ENCODE results near the gene RHOC. TPM values are rescaled to one million over a fixed set of nuclear protein-coding genes. Genes with fewer than 3 reads are reported as not detected.

Gene RHOC
- total RNA-seq, 1 experiment from 2014 or later: 76.9 TPM

DNA sequence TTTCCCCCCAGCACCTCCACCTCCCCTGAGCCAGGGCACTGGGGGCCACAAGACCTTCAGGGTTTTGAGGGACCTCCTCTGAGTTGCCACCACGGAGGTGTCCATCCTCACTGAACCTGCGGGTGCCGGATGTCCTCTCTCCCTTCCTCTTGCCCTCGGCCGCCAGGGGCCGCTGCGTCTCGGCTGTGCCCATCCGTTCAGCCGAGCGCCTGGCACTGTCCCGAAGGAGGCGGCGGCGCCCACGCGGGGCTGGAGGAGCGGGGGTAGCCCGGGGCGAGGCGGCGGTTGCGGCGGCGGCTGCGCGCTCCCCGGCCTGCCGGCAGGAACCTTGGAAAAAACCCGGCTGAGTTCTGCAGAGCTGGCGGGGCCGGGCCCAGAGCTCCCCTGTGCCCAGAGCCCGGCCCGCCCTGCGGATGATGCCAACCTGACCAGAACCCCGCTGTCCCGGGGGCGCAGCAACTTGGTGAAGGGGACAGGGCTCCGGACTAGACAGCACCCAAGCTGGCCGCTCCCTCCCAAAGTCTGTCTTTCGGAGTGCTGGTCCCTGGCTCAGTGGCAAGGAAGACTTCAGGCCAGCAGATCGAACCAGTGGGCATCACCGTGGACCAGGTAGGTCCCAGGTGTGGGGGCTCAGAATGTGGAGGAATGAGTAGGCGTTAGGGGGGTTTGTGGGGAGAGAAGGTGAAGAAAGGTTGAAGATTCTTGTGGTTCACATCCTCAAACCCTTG is 11.9 kb upstream of the RHOC start:
- DNase-seq (ENCODE audit: extremely low read depth, low read depth): peak; percentile 64

DNA sequence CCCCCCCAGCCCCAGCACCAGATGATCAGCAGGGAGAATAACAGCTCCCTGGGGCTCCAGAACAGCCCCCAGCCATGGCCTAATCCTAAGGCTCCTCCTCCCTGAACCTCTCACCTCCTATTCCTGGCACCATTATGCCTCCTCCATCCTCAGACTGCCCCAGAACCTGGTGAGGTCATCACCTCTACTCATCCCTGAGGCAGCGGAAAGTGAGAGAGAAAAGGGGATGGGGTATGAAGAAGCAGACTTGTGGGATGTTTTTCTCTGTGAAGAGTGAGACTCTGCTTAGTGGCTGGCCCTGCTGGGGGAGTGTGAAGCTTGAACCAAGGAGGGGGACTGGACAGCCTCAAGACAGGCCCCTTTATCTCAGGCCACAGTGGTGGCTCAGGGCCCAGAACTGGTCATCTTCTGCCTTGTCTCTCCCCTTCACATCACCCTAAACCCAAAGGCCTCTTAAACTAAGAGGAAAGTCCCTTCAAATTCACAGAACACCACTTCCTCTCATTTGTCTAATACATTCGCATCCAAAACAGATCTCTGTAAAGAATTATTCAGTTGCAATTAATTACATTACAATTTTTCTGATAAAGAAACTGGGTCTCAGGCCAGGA is 10.4 kb upstream of the RHOC start:
- DNase-seq (ENCODE audit: extremely low read depth, low read depth): no peak

DNA sequence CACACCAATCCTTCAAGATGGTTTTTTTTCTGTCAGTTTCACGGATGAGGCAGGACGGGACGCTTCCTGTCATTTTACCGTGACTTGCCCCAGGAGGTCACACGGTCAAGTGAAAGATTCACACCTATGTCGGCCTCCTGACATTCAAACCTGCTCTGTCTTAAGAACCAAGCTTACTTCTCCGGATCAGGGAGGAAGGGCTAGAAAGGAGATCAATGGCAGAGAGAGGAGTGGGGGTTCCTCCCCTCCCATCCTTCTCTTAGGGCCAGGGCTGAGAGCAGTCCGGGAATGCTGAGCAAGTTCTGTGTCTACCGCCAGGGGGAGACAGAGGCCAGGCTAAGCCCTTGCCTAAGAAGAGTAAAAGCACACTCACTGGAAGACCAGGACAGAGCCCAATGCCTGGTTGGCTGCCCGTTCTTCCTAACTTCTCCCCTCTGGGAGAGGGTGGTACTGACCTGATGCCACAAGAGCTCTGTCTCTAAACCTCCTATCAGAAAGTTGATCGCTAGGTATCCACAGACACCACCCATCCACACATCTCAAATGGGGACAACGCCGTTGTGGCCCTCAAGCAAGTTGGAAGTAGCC is 9.3 kb upstream of the RHOC start:
- peak; percentile 82 for DNase-seq (ENCODE audit: extremely low read depth, low read depth)

DNA sequence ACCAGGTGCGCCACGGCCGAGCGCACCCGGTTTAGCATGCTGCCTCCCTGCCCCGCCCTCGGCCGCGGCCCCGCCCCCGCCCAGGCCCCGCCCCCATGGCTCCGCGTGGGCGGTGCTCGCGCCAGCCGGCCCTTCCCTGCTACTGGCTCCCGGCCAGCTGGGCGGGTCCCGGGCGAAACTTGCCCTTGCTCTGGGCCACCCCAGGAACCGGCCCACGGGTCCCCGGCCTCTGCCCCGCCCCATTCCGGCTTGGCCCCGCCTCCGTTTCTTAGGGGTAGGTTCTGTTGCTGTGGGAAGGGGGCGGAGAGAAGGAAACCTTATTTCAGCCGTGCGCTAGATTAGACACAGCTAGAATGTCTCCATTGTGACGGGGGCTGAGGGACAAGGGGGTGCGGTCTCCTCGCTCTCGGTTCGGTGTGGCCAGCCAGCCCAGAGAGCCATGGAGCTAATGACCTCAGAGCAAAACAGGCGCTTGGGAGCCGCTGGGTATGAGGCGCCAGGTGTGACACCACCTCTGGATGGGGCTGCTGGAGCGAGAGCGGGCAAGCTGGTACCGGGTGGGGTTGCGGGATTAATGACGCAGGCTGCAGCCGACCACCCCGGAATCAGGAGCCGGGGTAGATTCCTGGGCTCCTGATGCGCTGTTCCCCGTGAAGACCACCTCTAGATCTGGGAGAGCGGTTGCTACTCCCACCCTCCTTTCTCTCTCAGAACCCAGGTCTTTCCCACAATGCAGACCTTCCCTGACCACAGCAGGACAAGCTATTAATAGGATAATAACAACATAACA is 8.5 kb upstream of the RHOC start, which contains the start of gene PPM1J:
TSS of gene PPM1J (minus strand) at position 69 of the 790 bp plus-strand sequence. CDS start at position 38, 31 bp downstream.
- DNase-seq (ENCODE audit: extremely low read depth, low read depth): peak; percentile 83

DNA sequence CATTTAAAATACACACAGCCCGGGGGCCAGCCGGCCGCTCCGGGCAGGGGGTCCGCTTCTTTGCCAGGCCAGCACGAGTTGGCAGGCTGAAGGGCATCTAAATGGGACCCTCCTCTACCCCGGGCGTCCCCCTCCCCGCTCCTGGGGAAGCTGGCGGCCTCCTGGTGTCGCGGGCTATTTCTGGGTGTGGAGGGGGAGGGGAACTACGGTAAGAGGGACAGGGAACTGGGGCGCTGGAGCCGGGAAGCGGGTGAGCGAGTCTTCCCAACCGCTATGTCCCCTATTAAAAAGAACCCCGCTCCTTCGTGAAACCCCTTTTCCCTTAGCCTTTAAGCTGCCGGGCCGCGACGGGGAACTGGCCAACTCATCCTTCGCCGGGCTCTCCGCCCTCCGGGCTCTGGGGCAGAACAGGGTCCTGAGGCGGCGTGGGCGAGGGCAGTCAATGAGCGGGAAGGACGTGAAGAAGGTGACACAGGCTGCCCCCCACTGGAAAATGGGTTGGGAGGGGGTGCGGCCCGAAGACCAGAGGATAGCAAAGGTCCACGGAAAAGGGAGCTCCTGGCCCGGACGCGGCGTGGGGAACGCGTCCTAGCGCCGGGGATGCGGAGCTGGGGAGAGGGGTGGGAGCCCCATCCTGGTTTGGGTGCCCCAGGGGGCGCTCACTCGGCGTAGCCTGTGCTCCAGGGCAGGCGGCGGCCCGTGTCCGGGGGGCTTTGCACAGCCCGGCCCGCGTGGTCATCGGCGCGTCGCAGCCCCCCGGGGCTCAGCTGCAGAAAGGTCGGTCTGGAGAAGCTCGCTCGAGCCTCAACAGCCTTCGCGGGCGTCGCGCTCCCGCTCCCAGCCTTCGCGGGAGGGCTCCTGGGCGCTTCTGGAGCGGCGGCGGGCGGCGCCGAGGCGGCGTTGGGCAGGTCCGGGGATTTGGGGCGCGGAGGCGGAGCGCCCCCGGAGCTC is 7.7 kb upstream of the RHOC start:
- DNase-seq (ENCODE audit: extremely low read depth, low read depth): no peak

DNA sequence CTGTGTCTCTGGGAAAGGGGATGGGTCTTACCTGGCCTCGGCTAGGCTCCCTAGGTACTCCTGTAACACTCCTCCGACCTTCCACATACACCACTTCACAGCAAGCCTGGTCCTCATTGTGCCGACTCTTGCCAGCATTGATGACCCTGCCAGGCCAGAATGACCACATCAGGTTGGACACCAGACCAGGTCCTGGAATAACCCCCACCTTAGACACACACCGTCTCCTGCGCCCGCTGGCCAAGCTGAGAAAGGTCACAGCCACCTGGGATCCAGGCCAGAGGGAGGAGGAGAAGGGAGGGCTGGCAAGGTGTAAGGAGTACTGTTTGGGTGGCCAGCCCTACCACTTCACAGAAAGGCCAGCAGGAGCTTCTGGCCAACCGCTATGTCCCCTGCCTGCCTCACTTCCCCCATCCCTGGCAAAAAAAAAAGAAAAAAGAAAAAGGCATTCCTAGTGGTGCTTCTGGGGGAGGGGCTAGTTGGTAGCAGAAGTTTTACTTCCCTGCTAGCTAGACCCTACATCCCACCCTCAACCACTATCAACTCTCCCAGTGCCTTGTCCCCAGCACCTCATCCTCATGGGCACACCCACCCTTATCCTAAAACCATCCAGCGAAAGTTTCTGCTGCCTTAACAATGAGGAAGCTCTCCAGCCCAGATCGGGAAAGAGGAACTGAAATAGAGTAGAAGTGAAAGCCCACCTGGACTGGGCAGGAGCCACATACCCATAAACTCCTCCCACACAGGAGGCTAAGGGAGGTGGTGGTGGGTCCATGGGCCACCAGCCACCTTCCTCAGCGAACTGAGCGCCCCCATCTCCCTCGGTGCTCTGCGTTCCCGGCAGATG is 6.8 kb upstream of the RHOC start:
- DNase-seq (ENCODE audit: extremely low read depth, low read depth): no peak

DNA sequence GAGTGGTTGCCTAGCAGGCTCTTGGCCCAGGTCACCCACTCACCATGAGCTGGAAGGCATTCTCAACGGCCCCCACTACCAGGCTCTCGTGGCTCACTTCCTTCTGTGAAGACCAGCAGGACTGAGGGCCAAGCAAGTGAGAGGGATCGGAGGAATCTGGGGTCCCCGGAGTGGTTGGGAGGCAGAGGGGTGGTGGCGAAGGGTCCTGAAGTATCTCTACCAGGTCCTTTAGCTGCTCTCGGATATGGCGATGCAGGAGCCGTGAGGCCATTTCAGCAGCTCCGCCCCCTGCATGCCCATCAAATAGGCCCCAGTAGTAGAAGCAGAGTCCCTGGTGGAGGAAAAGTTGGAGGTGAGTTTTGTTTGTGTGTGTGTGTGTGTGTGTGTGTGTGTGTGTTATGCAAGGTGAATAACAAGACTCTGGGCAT is 5.8 kb upstream of the RHOC start:
- no peak for DNase-seq (ENCODE audit: extremely low read depth, low read depth)

DNA sequence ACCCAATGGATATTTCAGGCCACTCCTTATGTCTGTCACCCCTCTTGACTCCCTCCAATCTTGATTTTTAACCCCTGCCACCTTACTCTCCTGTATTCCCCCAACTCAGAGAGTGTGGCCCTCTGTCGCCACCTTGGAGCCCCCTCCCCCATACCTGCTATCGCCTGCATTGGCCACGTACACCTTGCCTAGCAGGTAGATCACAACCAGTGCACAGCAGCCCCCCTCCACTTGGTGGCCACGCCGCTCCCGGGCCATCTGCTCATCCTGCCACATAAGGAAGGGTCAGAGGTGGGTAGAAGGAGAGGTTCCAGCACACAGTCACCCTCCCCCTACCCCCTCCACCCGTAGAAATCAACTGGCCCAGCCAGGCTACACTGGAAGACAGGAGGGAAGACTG is 5.3 kb upstream of the RHOC start:
- DNase-seq (ENCODE audit: extremely low read depth, low read depth): no peak

DNA sequence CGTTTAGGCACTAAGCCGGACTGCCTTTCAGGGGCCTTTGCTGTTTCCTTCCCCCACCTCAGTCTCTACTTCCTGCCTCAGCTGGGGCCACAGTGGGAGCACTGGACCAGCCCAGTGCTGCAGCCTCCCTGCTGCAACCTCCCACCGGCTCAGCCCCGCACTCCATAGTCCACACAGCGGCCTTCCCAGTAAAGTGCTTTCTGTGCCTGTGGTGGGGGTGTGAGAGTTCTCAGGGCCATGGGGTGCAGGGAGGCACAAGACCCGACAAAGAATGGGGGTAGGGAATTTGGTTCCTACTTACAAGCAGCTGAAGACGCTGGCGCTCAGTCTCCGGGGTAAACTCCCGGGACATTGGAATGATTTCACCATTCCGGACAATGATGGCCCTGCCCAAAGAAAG is 4.7 kb upstream of the RHOC start:
- no peak for DNase-seq (ENCODE audit: extremely low read depth, low read depth)

DNA sequence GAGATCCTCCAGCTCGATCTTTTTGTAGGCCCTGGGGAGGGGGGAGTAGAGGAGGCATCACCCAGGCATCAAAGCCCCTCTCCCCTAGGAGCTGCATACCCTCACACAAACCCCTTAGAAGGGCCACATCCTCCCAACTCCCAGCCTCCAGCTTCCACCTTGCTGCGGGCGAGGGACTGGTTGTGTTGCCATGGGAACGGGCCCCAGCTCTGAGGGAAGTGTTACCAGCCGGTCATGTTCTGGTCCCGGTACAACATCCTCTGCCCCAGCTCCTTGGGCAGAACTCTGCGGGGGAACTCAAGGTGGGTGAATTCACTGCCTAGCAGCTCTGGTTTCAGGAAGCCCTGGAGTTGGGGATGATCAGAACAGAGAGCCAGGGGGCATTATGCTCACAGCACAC is 4.1 kb upstream of the RHOC start:
- no peak for DNase-seq (ENCODE audit: extremely low read depth, low read depth)

DNA sequence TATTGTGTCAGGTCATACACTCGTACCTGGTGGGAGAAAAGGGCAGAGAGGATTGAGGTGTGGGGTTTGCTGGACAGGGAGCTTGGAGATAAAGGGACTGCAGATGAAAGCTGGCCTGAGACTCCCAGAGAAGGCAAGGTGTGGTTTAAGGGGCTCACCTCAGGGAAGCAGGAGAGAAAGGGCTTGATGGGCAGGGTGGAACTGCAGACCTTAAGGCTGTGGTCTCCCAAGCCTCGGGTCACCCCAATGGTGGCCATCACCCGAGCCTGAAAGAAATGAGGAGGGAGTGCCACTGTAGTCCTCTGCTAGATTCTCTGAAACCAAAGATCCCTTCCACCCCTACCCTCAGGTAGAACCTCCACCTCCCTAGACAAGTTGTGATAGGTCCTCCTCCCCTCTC is 3.7 kb upstream of the RHOC start:
- no peak for DNase-seq (ENCODE audit: extremely low read depth, low read depth)

DNA sequence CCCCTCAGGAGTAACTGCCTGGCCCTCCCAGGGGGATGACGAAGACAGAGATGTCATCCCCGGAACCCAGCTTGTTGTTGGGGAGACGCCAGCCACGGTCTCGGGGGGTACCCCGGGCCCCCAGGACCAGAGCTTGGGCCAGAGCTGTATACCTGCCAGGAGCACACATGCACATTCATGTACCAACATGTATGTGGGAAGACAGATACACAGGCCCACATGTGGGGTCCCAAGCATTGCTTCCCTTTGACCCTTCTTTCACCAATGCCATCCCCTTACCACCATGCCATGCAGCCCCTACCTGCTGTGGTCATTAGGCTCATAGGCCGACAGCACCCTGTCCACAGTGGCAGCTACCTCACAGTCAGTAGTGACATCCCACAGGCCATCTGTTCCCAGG is 3.2 kb upstream of the RHOC start:
- DNase-seq (ENCODE audit: extremely low read depth, low read depth): no peak

DNA sequence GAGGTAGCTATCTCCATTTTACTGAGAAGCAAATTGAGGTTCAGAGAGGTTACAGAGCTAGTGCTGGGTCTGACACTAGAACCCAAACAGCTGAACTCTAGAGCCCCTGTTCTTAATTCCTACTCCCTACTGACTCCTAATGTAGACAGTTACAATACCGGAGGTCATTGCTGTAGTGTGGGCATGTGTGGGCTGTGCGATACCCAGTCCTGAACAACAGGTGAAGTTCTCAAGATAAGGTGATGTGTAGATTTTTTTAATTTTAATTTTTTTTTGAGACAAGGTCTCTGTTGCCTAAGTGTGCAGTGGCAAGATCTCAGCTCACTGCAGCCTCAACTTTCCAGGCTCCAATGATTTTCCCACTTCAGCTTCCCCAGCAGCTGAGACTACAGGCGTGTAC is 1.6 kb upstream of the RHOC start:
- no peak for DNase-seq (ENCODE audit: extremely low read depth, low read depth)

DNA sequence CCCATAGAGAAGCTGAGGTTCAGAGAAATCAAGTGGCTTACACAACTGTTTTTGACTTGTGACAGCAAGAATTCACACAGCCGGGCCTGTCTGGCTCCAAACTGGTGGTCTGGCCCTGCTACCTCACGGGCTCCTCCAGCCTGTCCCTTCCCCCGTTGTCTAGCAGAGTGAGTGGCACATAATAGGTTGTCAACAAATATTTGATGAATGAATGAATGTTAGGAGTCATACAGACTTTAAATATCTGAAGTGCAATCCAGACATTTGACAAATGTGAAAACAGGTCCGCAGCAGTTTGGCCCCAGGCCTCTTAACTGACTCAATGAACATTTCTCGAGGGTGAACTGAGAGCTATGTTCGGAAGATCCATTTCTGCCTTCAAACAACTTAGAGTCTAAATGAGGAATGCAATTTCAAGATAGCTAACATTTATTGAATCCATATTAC is 1.1 kb upstream of the RHOC start:
- no peak for DNase-seq (ENCODE audit: extremely low read depth, low read depth)

DNA sequence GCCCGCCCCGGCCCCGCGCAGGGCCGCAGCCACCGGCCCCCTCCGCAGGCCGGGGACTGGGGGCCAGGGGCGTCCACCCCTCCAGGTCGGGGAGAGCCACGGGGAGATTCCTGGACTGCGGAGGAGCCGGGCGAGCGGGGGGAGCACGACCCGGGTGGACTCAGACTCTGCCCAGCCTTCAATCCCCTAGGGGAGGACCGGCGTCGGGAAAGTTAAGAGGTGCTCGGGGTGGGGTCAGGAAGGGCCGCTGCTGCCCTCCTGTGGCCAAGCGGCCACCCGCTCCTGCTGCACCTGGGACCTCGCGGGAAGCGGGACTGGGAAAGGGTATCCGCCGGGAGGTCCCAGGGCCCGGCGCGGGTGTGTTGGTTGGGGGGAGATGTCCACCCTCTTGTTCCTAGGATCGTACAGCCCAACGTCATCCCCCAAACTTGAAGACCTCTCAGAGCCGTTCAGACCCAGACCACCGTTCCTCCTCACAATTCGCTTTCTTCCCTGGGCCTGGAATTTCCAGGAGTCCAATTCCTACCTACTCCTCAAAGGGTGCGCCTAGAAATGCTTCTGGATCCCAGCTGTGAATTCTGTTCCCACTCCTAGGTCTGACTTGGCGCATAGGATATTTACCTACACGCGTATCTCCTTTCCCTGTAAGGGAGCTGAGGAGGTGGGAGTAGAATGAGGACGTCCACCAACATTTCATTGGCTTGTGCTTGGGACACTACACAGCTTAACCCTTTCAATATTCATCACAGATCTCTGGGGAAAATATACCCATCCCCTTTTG is 484 bp upstream of the RHOC start:
- peak; percentile 82 for DNase-seq (ENCODE audit: extremely low read depth, low read depth)

DNA sequence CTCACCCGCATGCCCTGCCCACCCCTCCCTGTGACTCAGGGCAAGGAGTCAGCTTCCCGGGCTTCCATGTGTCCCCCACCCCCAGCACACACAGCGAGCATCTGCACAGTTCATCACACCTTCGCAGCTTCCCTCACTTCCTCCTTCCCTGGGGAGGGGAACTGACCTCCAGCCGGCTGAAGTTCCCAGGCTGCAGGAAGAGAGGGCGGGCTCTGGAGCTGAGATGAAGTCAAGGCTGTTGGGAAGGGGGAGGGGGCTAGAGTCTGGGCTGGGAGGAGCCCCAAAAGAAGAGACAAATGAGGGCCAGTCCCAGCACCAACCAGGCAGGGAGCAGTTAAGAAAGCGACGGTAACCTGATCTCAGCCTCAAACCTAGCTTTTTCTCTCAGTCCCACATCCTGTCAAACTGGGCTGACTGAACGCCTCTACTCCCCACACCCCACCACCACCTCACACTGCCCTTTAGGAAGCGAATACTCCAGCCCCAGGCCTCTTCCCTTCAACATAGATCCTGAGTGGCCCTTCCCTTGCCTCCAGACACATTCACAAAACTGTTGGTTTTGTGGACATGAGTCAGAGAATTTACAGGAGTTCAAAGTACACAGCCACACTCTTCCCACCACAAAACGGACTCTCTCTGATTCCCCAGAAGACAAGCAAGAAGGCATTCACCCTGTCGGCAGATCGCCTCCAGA is 1.8 kb downstream of the RHOC start:
- peak; percentile 82 for DNase-seq (ENCODE audit: extremely low read depth, low read depth)

DNA sequence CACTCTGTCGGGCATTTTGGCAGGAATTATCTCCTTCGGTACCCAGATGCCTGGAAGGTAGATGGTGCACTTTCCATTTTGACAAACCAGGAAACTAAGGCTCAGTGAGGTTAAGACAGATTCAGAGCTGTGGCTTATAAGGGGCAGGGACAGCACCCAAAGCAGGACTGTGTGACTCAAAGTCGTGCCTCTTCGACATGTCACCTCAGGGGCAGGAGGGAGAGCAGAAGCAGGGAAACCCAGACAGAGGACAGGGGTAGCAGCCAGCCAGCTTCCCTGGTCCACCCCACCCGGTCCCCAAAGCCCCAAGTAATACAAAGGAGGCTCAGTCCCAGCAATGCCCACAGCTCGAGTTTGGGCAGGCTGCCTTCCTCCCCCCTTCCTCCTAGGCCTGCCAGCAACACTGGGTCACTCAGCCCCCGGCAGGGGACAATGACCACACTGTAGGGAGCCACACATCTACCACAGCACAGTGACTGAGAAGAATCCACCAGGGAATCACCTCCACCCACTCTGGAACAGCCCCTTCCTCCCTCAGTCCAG is 2.5 kb downstream of the RHOC start:
- no peak for DNase-seq (ENCODE audit: extremely low read depth, low read depth)

Data from NCI-H460 (cell line).